Suprapubic skin (tissue), 4 donors: Measurements from ENCODE around the gene PRSS21. TPM values are rescaled to one million over a fixed set of nuclear protein-coding genes. Genes with fewer than 3 reads are reported as not detected.

Source experiments
- DNase-seq, 2 donors: peaks; one replicate each; pipeline ENCODE4 v3.0.0-alpha.2; 2019; ENCODE audit warnings: low spot score in 2 of 2
- H3K27ac ChIP-seq: fragments of 200-600 bp; sonication (generic); one replicate; pipeline ENCODE4 v1.5.1; 2019
- H3K27me3 ChIP-seq: fragments of 200-600 bp; sonication (generic); one replicate; pipeline ENCODE4 v1.5.1; 2019
- H3K36me3 ChIP-seq: fragments of 200-600 bp; sonication (generic); one replicate; pipeline ENCODE4 v1.5.1; 2019
- H3K4me1 ChIP-seq: fragments of 200-600 bp; sonication (generic); one replicate; pipeline ENCODE4 v1.5.1; 2019
- H3K4me3 ChIP-seq: fragments of 200-600 bp; sonication (generic); one replicate; pipeline ENCODE4 v1.5.1; 2019; ENCODE audit warnings: mild to moderate bottlenecking
- H3K9me3 ChIP-seq: fragments of 200-600 bp; sonication (generic); one replicate; pipeline ENCODE4 v1.5.1; 2019
- EP300 ChIP-seq: sonication (generic); formaldehyde crosslinking; IDR thresholded peaks from one replicate; pipeline ENCODE4 v1.6.1; 2017; ENCODE audit warnings: antibody characterized with exemption
- POLR2A ChIP-seq, 2 donors: fragments of 450-650 bp; IDR thresholded peaks; one replicate each; pipeline ENCODE4 v1.6.1; 2017; ENCODE audit warnings: antibody characterized with exemption in 2 of 2, mild to moderate bottlenecking in 2 of 2, moderate library complexity in 2 of 2
- POLR2AphosphoS5 ChIP-seq, 3 donors: sonication (generic); formaldehyde crosslinking; IDR thresholded peaks; one replicate each; pipeline ENCODE4 v1.6.1; 2017; ENCODE audit warnings: antibody characterized with exemption in 3 of 3
- WGBS: methylation state at CpG from one replicate; pipeline ENCODE4 v1.1.5; 2018; 5-methylcytosine and 5-hydroxymethylcytosine counted together
- total RNA-seq, 4 donors: library from RNA; depleted of rRNA; stranded (reverse); fragments of >200 nt; gene quantifications; one replicate each; pipeline ENCODE4 v1.1.0, GENCODE V29; 2016
- TF ChIP-seq, protein P1 (sequence below), 2 donors: fragments of 200-600 bp in 1 of 2; fragments of 450-650 bp in 1 of 2; sonication (generic) in 1 of 2; IDR thresholded peaks; one replicate each; pipeline ENCODE4 v1.5.1; 2016 to 2019; ENCODE audit warnings: antibody characterized with exemption in 2 of 2, mild to moderate bottlenecking in 1 of 2, moderate library complexity in 1 of 2

The PRSS21 gene
- total RNA-seq, 4 donors from 2014 or later = 0.87 to 7.6 (median 1.3) TPM; not detected in 1

DNA sequence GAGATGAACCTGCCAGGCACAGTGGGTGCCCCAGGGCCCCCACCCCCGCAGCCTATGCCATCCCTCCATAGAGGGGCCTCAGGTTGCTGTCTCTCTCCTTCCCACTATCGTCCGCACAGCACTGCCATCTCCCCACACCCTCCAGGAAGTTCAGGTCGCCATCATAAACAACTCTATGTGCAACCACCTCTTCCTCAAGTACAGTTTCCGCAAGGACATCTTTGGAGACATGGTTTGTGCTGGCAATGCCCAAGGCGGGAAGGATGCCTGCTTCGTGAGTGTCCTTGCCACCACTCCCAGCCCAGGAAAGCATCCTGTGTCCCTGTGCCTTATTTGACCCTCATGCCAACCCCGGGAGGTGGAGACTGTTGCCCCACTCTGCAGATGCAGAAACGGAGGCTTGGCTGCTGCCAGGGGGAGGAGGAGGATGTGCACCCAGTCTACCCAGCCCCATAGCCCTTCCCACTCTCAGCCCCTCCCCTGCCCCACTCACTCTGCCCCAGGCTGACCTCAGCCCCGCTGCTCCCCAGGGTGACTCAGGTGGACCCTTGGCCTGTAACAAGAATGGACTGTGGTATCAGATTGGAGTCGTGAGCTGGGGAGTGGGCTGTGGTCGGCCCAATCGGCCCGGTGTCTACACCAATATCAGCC is 3.9 kb downstream of the PRSS21 start:
- Histone ChIP-seq H3K36me3 (no peaks in the 10 kb centered on the region), H3K27ac (no peak overlapping the region), H3K4me3 (no peak overlapping the region), H3K4me1 (no peaks in the 10 kb centered on the region), H3K9me3 (no peaks in the 10 kb centered on the region), H3K27me3 (peaks cover 42% of the 10 kb centered on the region)
- TF ChIP-seq POLR2AphosphoS5 (IDR thresholded peaks at IDR 0.05) (no peak), POLR2A (IDR thresholded peaks at IDR 0.05) (no peak), EP300 (no peak)
- TF ChIP-seq, protein P1, sequence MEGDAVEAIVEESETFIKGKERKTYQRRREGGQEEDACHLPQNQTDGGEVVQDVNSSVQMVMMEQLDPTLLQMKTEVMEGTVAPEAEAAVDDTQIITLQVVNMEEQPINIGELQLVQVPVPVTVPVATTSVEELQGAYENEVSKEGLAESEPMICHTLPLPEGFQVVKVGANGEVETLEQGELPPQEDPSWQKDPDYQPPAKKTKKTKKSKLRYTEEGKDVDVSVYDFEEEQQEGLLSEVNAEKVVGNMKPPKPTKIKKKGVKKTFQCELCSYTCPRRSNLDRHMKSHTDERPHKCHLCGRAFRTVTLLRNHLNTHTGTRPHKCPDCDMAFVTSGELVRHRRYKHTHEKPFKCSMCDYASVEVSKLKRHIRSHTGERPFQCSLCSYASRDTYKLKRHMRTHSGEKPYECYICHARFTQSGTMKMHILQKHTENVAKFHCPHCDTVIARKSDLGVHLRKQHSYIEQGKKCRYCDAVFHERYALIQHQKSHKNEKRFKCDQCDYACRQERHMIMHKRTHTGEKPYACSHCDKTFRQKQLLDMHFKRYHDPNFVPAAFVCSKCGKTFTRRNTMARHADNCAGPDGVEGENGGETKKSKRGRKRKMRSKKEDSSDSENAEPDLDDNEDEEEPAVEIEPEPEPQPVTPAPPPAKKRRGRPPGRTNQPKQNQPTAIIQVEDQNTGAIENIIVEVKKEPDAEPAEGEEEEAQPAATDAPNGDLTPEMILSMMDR (IDR thresholded peaks at IDR 0.05) = no peak
- 79% methylated on average over 13 of the region's 14 CpGs for WGBS
- DNase-seq = peak; percentile 42 to 65

DNA sequence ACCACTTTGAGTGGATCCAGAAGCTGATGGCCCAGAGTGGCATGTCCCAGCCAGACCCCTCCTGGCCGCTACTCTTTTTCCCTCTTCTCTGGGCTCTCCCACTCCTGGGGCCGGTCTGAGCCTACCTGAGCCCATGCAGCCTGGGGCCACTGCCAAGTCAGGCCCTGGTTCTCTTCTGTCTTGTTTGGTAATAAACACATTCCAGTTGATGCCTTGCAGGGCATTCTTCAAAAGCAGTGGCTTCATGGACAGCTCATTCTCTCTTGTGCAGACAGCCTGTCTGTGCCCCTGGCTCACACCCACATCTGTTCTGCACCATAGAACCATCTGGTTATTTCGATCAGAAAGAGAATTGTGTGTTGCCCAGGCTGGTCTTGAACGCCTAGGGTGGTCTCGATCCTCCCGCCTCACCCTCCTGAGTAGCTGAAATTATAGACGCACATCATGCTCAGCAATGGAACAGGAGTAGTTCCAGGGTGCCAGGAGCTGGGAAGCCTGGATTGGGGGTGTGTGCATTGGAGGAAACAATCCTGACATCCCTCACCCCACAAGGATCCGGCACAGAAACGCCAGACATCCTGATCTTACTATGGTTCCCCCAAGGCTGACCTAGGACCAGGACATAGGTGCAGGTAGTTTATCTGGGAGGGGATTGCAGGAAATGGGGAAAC is 4.6 kb downstream of the PRSS21 start:
- H3K4me3 ChIP-seq = no peak overlapping the region
- H3K9me3 ChIP-seq = no peaks in the 10 kb centered on the region
- no peaks in the 10 kb centered on the region for H3K36me3 ChIP-seq
- H3K27ac ChIP-seq = no peak overlapping the region
- no peaks in the 10 kb centered on the region for H3K4me1 ChIP-seq
- WGBS = 48% methylated on average over 9 of the region's 9 CpGs
- peaks cover 41% of the 10 kb centered on the region for H3K27me3 ChIP-seq
- peak; percentile 34 to 57 for DNase-seq
- TF ChIP-seq EP300 (no peak), POLR2AphosphoS5 (IDR thresholded peaks at IDR 0.05) (no peak), POLR2A (IDR thresholded peaks at IDR 0.05) (no peak)
- TF ChIP-seq, protein P1 (IDR thresholded peaks at IDR 0.05) = no peak

DNA sequence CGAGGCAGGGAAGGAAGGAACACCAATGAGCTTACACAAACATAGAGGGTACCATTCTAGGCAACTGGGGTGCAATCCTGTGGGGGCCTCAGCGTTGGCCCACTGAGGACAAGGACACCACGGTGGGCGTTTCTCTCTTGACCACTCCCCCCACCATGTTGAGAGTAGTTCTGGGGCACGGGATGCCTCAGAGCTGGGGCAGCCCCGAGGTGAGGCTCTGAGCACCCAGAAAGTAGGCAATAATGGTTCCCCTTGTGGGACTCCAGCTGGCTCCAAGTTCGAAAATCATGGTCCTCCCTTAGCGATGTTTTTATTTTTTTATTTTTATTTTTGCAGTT is 5.1 kb downstream of the PRSS21 start:
- 75% methylated on average over 8 of the region's 8 CpGs for WGBS
- TF ChIP-seq EP300 (no peak), POLR2A (IDR thresholded peaks at IDR 0.05) (no peak), POLR2AphosphoS5 (IDR thresholded peaks at IDR 0.05) (no peak)
- TF ChIP-seq, protein P1 (IDR thresholded peaks at IDR 0.05) = no peak
- no peak overlapping the region for H3K4me3 ChIP-seq
- peaks cover 36% of the 10 kb centered on the region for H3K27me3 ChIP-seq
- no peak overlapping the region for H3K27ac ChIP-seq
- no peaks in the 10 kb centered on the region for H3K36me3 ChIP-seq
- H3K9me3 ChIP-seq = no peaks in the 10 kb centered on the region
- DNase-seq = peak in 1 of 2 donors; percentile 18
- H3K4me1 ChIP-seq = no peaks in the 10 kb centered on the region

DNA sequence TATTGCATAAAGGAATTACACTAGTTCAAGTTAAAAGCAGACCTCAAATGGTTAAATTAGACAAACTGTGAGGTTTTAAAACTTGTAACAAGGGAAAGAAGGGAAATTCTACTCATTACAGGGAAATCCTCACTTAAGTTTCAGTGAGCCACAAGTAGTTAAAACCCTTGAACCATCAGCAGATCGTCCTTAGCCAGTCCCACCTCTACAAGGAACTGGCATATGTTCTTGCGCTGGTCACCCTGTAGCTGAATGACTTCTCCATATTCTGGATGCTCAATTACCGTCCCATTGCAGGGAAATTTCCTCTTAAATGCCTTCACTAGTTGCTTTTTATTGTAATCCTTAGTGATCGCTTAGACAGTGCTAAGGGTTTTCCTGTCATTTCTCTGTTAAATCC is 5.5 kb downstream of the PRSS21 start:
- no peak for DNase-seq
- no peak overlapping the region for H3K4me3 ChIP-seq
- TF ChIP-seq POLR2A (IDR thresholded peaks at IDR 0.05) (no peak), EP300 (no peak), POLR2AphosphoS5 (IDR thresholded peaks at IDR 0.05) (no peak)
- TF ChIP-seq, protein P1 (IDR thresholded peaks at IDR 0.05) = no peak
- 59% methylated on average over 4 of the region's 4 CpGs for WGBS
- no peaks in the 10 kb centered on the region for H3K4me1 ChIP-seq
- no peaks in the 10 kb centered on the region for H3K9me3 ChIP-seq
- H3K27ac ChIP-seq = no peak overlapping the region
- no peaks in the 10 kb centered on the region for H3K36me3 ChIP-seq
- H3K27me3 ChIP-seq = peaks cover 33% of the 10 kb centered on the region

DNA sequence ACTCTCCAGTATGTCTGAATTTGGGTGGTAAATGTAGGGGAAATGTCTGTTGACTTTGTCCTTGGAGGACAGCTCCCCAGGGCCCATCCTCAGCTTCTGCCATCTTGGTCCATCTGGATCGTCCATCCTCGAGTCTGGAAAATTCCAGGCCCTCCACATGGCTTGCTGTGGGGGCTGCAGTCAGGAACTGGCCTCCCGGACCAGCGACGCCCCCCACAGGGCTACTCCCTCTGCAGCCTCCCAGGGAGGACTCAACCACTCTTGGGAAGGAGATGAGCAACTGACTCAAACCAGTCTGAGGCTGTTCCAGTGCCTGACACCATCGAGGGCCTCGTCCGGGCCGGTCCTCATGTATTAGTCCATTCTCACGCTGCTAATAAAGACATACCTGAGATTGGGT is 7.6 kb downstream of the PRSS21 start:
- Histone ChIP-seq H3K4me1 (peaks cover under 1% of the 10 kb centered on the region), H3K9me3 (no peaks in the 10 kb centered on the region), H3K36me3 (no peaks in the 10 kb centered on the region), H3K27me3 (peaks cover 24% of the 10 kb centered on the region), H3K4me3 (no peak overlapping the region), H3K27ac (no peak overlapping the region)
- no peak for TF ChIP-seq POLR2A (IDR thresholded peaks at IDR 0.05)
- TF ChIP-seq POLR2AphosphoS5 (IDR thresholded peaks at IDR 0.05) = no peak
- no peak for TF ChIP-seq EP300
- TF ChIP-seq, protein P1 (IDR thresholded peaks at IDR 0.05) = no peak
- WGBS = 88% methylated on average over 7 of the region's 10 CpGs
- peak; percentile 35 to 37 for DNase-seq
